Activated CD4-positive, CD25-positive, alpha-beta regulatory T cell treated with anti-CD3 and anti-CD28 coated beads, Interleukin-2, amount 50 U/mL, for 72 hours (primary cell): Measurements from ENCODE around the gene C16orf87.

Experiments used
- DNase-seq: peaks from one replicate; pipeline ENCODE4 v3.0.0; 2021

Gene C16orf87

GRCh38 chr16:46753015-46753414 lies 78.0 kb downstream of the C16orf87 start:
- no peak for DNase-seq

GRCh38 chr16:46751381-46751780 lies 79.6 kb downstream of the C16orf87 start:
- no peak for DNase-seq

DNA sequence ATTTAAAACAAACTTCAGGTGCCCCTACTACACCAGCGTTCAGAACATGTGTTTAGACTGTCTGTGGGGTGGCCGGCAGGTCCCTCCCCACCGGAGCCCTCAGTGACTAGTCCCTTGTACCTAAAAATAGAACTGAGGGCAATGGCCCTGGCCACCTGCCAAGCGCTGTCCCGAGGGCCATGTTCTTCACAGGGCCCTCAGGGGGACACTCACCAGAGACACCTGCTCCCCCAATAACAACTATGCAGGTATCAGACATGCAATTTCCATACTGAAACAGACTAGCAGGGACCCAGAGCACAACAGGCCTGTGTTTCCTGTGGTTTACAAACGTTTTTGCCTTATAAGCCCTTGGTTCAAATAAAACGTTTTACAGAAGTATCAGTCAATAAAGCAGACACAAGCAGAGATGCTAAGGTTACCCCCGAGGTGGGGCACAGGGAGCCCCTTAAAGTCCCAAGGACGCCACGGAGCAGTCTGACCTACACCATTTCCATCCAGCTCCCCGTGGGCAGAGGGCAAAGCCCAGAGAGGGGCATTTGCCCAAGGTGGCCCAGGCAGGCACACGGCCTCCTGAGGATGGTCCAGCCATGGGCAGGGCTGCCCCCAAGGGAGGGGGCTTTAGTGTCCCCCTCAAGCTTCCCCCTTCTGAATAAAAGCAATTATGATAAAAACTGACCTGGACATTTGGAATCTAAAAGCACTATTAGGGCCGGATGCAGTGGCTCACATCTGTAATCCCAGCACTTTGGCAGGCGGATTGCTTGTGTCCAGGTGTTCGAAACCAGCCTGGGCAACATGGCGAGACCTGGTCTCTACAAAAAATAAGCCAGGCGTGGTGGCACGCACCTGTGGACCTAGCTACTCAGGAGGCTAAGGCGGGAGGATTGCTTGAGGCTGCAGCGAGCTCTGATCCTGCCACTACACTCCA lies 81.9 kb downstream of the C16orf87 start:
- no peak for DNase-seq

DNA sequence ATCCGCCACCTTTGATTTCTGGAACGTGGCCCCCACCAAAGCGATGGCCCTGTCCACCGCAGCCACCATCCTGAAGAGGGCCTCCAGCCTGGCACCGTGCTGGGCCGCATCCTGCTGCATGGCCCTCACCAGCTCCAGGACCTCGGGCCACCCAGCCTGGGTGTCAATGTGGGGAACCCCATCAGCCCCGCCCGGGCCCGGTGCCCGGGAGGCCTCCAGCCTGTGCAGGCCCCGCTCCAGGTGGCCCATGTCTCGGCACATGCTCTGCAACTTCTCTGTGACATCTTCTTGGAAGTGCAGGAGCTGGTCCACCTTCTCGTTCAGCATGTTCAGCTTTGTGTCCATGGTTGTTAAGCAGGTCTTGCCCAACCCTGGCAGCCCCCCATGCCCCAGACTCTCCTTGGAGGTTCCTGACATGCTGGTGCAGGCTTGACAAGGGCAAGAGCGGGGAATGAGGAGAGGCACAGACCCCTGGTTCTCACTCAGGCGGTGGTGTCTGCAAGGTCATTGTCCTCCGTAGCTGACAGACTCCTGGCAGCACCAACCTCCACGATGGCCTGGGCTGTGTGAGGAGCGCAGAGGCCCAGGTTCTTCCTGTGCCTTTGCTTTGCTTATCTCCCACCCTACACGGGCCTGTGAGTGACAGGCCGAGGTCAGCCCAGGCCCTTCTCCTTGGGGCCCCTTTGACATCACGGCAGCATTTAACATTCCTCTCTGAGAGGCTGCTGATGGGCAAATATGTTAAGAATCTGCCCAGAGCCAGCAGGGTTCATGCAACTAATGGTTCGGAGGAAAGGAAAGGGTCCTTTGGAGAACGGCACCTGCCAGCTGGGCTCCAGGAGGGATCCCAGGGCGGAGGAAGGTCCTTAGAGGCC lies 83.0 kb downstream of the C16orf87 start, which contains the start of gene MYLK3:
MYLK3 (minus strand) TSS at position 568 of the 875 bp plus-strand sequence; CDS start at position 417, 151 bp downstream.
- no peak for DNase-seq

DNA sequence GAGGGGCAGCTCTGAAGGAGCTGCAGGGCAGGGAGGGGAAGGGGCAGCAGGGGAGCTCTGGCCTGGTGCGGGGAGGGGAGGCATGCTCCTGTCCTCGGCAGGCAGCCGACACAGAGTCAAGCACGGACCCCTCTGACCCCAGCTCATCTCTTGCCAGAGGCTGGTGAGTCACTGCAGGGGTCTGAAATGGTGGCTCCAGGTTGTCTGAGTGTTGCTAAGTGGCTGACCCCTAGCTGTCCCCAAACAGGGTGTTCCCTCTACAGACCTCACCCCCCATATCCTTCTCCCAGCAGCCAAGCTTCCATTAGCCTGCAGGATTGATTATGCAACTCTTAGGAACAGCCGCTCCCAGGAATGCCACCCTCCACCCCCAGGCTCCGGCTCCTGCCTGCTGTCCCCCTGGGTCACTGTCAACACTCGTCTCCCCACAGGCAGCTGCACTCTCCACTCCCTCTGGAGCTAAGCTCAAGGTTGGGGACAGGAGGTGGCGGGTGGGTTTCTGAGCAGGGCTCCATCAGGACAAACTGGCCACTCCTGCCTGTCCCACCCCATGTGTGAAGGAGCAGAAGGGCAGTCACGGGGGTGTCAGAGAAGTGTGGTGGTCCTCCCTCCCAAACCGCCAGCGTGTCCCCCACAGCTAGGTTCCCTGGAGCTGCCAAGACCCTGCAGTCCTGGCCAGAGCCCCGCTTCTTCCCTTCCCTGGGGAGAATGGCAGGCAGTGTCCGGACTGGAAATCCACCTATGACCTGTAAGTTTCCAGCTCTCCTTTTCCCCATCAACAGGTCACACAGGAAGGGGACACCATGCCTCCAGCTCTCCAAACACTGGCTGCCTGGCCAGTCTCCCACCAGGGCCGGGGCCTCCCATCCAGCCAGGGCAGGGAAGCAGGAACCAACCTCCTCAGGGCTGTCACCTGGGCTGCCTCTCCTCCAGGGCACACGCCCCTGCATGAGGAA lies 83.9 kb downstream of the C16orf87 start:
- no peak for DNase-seq
